Activated CD8-positive, alpha-beta memory T cell treated with anti-CD3 and anti-CD28 coated beads, Interleukin-2, amount 50 U/mL, for 4 hours (primary cell): Measurements from ENCODE around the gene TOM1L1.

Source experiments
- DNase-seq: peaks from one replicate; pipeline ENCODE4 v3.0.0-alpha.2; 2020

The TOM1L1 gene

GRCh38 chr17:55002458-55002857 lies 101.8 kb downstream of the TOM1L1 start:
- no peak for DNase-seq

DNA sequence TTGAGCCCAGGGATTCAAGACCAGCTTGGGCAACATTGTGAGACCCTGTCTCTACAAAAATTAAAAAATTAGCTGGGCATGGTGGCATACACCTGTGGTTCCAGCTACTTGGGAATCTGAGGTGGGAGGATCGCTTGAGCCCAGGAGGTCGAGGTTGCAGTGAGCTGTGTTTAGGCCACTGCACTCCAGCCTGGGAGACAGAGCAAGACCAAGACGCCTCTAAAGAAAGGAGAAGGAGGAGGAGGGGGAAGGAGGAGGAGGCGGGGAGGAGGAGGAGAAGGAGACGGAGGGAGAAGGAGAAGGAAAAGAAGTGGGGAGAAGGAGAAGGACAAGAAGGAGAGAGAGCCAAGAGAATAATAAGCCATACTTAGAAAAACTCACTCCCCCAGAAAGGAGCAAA lies 103.8 kb downstream of the TOM1L1 start:
- no peak for DNase-seq

DNA sequence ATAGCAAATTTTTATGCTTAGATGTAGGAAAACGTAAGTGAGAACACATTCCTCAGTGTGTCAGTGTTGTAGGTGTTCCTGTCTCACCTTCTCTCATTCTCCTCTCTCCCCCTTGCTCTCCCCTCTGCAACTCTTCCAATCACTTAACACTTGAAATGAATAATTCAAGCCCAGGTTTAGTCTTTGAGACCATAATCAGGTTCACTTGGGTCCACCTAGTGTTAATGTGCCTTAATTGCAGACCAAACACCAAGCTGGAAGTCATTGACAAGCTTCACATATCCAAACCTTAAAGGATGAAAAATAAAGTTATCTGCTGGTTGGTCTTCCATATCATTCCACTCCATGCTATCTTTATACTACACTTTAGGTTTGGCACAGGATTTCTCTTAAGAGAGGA lies 104.9 kb downstream of the TOM1L1 start:
- no peak for DNase-seq
